ENCODE results near the gene CENPX. TPM values are rescaled to one million over a fixed set of nuclear protein-coding genes. Genes with fewer than 3 reads are reported as not detected.

CENPX gene
- total and polyA plus RNA-seq, 2 of the 13 experiments (the other 11 are each of a cell fraction or from before 2014, with no cell fraction given), result 92.7 to 170 TPM

GRCh38 chr17:81991684-81992305 is 30.9 kb downstream of the CENPX start (continued):
- TF ChIP-seq ZNF343 (CRISPR knock-in tag; IDR thresholded peaks at IDR 0.05), result peak; percentile 66; the same call in 1 of the 2 replicates
- peak; percentile 88 for TF ChIP-seq ZNF354B (CRISPR knock-in tag; IDR thresholded peaks at IDR 0.05)
- peak; percentile 25; the same call in 1 of the 2 replicates for TF ChIP-seq ZNF597 (CRISPR knock-in tag; IDR thresholded peaks at IDR 0.05)
- TF ChIP-seq SALL2 (CRISPR knock-in tag; IDR thresholded peaks at IDR 0.05), result peak; percentile 77
- TF ChIP-seq ZNF335 (CRISPR knock-in tag; IDR thresholded peaks at IDR 0.05), result peak; percentile 87
- TF ChIP-seq SMAD9 (CRISPR knock-in tag; IDR thresholded peaks at IDR 0.05), result peak; percentile 93
- TF ChIP-seq FUBP1 (CRISPR knock-in tag; IDR thresholded peaks at IDR 0.05; ENCODE audit: borderline replicate concordance), result 0 out of 2 replicates have a peak, but pooled peaks have one; percentile 43
- TF ChIP-seq ZNF737 (CRISPR knock-in tag; IDR thresholded peaks at IDR 0.05; ENCODE audit: borderline replicate concordance), result 0 out of 2 replicates have a peak, but pooled peaks have one; percentile 47
- peak; percentile 78; the same call in 1 of the 2 replicates for TF ChIP-seq HDAC6 (IDR thresholded peaks at IDR 0.05; ENCODE audit: low read depth, low read length)
- TF ChIP-seq ZNF501 (CRISPR knock-in tag; IDR thresholded peaks at IDR 0.05), result peak; percentile 29; the same call in 1 of the 2 replicates
- TF ChIP-seq ZNF317 (CRISPR knock-in tag; IDR thresholded peaks at IDR 0.05), result 0 out of 2 replicates have a peak, but pooled peaks have one; percentile 54
- TF ChIP-seq ETV5 (CRISPR knock-in tag; IDR thresholded peaks at IDR 0.05; ENCODE audit: borderline replicate concordance), result peak; percentile 71; the same call in 1 of the 2 replicates
- TF ChIP-seq ZNF558 (CRISPR knock-in tag; IDR thresholded peaks at IDR 0.05; ENCODE audit: borderline replicate concordance), result peak; percentile 68; the same call in 1 of the 2 replicates
- peak; percentile 88 for TF ChIP-seq HDAC2 (CRISPR knock-in tag; IDR thresholded peaks at IDR 0.05)
- peak; percentile 82 for TF ChIP-seq MIXL1 (CRISPR knock-in tag; IDR thresholded peaks at IDR 0.05)
- TF ChIP-seq HIVEP1 (CRISPR knock-in tag; IDR thresholded peaks at IDR 0.05), result peak; percentile 88
- peak; percentile 82 for TF ChIP-seq HNRNPLL (IDR thresholded peaks at IDR 0.05; ENCODE audit: low read depth, low read length, poor library complexity, severe bottlenecking)
- peak; percentile 71 for TF ChIP-seq SOX5 (CRISPR knock-in tag; IDR thresholded peaks at IDR 0.05; ENCODE audit: borderline replicate concordance)
- peak; percentile 80; the same call in 1 of the 2 replicates for TF ChIP-seq ZNF367 (CRISPR knock-in tag; IDR thresholded peaks at IDR 0.05; ENCODE audit: borderline replicate concordance)
- no peak for TF ChIP-seq ZNF282 (IDR thresholded peaks at IDR 0.05; ENCODE audit: partially characterized antibody)
- TF ChIP-seq TCF12 (IDR thresholded peaks at IDR 0.05), result no peak
- peak; percentile 51 for TF ChIP-seq TCF12 (CRISPR knock-in tag; IDR thresholded peaks at IDR 0.05)
- TF ChIP-seq MBNL3 (CRISPR knock-in tag; conservative IDR thresholded peaks at IDR 0.05), result no peak
- TF ChIP-seq ZNF276 (CRISPR knock-in tag; IDR thresholded peaks at IDR 0.05; ENCODE audit: low read depth), result peak; percentile 97
- no peak; the same call in 1 of the 2 replicates for TF ChIP-seq ZKSCAN1 (IDR thresholded peaks at IDR 0.05; ENCODE audit: low read length)

All from HepG2 (cell line).